NCI-H69 (cell line): Measurements from ENCODE around the gene MAD1L1.

Experiments
- DNase-seq: peaks from one replicate; lab custom pipeline; 2025; lab: John Stamatoyannopoulos, UW

MAD1L1 gene

DNA sequence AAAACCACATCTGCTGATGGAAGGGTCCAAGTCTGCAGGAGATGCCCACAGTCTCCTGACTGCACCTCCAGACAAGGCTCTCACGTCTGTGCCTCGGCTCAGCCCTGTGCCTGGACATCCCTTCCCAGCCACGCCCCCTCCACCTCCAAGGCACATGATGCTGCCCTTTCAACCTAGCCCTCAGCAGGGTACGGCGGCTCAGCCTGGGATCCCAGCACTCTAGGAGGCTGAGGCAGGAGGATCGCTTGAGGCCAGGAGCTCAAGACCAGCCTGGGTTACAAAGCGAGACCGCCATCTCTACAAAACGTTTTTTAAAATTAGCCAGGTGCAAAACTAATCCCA, 14.3 kb downstream of the MAD1L1 start:
- no peak for DNase-seq

DNA sequence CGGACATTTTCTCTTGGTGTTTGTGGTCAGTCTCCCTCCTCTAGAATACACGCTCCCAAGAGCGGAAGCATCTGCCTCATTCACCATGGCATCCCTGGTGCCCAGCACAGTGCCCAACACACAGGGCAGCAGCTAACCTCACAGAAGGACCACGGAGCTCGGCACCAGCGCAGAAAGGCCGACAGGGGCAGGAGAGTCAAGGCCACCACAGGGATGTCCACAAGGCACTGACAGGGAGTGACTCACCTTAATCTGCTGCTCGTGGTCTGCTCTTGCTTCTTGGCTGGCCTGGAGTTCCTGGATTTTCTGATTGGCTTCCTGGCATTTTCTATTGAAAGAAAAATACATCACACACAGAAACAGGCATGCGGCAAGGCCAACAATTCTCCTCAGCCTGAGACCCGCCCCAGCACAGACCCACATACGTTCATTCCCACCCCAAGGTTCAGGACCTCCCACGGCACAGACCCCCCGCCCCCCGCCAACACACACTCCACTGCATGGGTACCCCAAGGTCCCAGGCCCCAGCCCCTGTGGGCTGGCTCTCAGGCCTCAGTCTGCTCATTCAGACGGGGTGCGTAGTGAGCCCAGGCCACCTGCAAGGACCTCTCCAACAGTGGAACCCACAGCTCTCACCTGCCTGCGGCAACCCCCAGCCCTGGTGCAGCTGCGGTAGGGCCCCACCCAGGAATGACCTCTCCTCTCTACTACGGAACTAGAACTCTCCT, 14.9 kb downstream of the MAD1L1 start:
- DNase-seq = no peak

GRCh38 chr7:2217206-2217605, 15.5 kb downstream of the MAD1L1 start:
- DNase-seq = no peak

DNA sequence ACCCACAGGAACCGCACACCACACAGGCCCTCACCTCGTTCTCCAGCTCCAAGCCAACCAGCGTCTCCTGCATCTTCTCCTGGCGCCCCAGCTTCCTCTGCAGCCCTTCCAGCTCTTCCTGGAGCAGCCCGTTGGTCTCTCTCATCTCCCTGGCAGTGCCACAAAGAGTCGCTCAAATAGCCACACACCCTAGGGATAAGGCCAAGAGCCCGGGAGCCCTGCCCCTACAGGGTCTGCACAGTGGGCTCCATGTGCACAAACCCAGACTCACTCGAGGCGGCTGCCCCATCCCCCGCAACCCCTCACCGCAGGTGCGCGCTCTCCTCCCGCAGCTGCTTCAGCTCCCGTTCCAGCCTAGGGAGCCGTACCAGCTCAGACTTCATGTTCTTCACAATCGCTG, 16.9 kb downstream of the MAD1L1 start:
- no peak for DNase-seq

GRCh38 chr7:2214636-2215035, 18.1 kb downstream of the MAD1L1 start:
- no peak for DNase-seq

DNA sequence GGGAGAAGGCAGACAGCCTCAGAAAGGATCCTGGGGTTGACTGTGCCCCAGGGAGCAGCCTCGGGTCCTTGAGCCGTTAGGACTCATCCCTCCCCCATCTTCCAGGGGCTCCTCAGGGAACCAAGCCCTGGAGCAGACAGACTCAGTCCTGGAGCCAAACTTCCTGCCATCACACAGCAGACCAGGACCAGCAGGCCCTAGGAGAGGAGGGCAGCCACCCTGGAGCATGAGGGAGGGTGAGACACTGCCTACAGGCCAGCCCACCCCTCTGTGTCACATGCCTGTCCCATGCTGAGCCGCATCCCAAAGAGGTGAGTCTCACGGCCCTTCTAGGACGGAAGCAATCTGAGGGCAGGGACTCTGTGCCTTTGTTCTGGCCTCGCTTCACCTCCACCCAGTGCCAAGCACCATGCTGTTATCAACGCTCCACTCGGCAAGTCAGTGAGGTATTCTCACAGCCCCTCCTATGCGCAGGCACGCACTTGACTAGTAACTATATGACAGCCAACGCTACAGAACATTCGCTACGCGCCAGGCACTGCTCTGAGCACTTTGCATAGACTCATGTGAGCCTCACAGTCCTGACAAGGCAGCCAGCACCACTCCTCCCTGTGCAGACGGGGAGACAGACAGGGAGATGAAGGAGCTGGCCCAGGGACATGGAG, 19.1 kb downstream of the MAD1L1 start:
- DNase-seq = no peak

DNA sequence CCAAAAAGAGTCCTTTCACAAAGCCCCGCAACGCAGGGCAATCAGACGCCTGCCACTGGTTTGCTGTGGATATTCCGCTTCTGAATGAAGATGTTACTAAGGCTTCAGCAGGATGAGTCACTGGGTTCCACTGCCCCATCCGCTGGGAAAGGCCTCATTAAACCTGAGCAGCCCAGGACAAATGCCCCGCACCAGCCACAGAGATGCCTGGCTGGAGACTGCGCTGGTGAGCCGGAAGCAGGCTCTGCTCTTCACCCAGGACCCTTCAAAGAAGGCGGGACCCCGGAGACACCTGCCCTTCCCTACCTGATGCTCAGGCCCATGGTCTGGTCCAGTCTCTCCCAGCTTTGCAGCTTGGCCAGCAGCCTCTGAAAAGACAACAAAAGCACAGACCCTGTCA, 19.8 kb downstream of the MAD1L1 start:
- no peak for DNase-seq

GRCh38 chr7:2211926-2212325, 20.8 kb downstream of the MAD1L1 start:
- no peak for DNase-seq

- no peak for DNase-seq
Measured at GRCh38 chr7:2211259-2211880, 21.4 kb downstream of the MAD1L1 start.

GRCh38 chr7:2210551-2211258, 22.0 kb downstream of the MAD1L1 start:
- DNase-seq = no peak

GRCh38 chr7:2209961-2210323, 22.8 kb downstream of the MAD1L1 start:
- DNase-seq = no peak

- peak; percentile 63 for DNase-seq
Measured at GRCh38 chr7:2209146-2209960, 23.4 kb downstream of the MAD1L1 start.

GRCh38 chr7:2208712-2209111, 24.0 kb downstream of the MAD1L1 start:
- no peak for DNase-seq

DNA sequence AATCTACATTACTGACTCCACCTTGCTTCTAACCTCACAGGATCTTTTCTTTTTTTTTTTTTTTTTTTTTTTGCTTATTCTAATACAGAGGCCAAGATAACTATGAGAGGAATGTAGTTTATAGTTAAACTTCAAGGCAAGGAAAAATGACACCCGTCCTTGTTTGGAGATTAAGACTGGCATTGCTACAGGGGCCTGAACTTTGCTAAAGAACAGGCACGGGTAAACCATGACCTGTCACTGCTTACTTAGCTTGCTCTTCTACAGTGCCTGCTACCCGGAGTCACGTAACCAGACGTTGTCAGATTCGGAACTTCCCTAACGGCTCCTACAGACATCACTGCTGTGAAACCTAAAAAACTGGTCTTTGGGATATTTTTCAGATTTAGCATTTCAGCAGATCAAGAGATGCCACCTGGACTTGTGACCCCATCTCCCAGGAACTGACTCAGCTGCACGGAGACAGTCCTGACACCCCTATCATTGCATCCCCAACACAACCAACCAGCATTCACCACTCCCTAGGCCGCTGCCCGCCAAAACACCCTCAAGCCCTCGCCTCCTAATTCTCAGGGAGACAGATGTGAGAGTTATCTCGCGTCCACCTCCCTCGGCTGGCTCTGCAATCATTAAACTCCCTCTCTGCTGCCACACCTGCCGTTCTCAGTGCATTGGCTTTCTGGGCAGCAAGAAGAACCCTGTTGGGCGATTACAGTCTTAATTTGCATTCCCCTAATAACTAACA, 27.5 kb downstream of the MAD1L1 start:
- DNase-seq = no peak

- no peak for DNase-seq
Measured at GRCh38 chr7:2204446-2204845, 28.3 kb downstream of the MAD1L1 start.

GRCh38 chr7:2203766-2204300, 28.9 kb downstream of the MAD1L1 start:
- no peak for DNase-seq

DNA sequence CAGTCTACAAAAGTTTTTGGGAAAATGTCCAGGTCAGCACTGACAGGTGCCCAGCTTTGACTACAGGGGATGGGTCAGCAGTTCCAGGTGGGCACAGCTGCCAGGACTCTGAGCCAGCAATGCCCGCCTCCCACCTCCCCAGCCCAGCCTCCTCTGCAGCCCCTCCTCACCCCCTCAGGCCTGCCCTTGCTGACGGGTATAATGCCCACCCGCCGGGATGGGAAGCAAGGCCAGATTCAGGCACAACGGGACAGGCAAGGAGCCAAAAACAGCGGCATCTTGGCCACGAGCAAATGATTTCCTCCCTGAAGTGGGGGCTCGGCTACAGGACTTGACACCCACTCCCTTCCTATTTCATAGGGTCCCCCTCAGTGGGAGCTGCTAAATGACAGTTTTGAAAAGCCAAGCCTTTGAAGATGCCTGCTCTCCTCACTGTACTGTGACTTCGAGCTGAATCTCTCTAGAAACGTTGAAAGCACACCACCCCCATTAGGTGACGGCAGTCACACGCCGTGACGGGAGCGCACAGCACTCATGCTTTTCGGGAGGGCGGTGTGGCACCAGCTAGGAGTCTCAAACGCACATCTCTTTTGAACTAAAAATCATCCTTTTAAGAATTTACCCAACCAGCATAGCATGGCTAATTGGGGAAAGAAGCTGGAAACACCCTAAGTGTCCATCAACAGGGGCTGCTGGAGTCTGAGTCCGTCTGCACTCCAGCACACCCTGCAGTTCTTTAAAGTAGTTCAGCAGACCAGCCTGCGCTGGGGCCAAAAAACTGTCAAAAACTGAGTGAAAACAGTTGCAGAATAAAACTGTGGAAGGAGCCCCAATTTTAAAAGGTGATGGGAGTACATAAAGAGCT, 29.6 kb downstream of the MAD1L1 start:
- DNase-seq = no peak

DNA sequence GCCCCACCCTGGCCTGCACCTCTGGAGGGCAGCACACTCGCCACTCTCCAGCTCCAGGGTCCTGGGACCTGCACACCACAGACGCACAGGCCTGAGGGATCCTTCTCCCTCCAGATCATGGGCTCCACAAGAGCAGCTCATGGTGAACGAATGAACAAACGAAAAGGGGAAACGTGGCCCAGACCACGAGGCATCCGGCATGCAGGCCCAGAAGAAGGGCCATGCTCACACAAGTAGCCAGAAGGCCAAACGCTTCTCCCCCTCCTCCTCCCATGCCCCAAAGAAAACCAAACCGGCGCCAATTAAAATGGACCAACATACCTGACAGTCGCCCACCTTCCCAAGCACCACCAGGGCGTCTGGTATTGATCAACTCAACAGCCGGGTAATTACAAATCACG, 30.4 kb downstream of the MAD1L1 start:
- DNase-seq = no peak

- no peak for DNase-seq
Measured at GRCh38 chr7:2201686-2202360, 30.9 kb downstream of the MAD1L1 start.

- no peak for DNase-seq
Measured at GRCh38 chr7:2201128-2201527, 31.6 kb downstream of the MAD1L1 start.
